Loucy (cell line): ENCODE data around the gene KIAA0232.

Experiments
- H2AFZ ChIP-seq: fragments of 200-600 bp; sonication (generic); 2 replicates; pipeline ENCODE4 v1.6.0; 2016; ENCODE audit warnings: antibody characterized with exemption, mild to moderate bottlenecking, low read length, moderate library complexity
- H3F3A ChIP-seq: fragments of 200-600 bp; 2 replicates; pipeline ENCODE4 v1.6.0; 2016; ENCODE audit warnings: antibody characterized with exemption, low read depth, mild to moderate bottlenecking
- H3K27me3 ChIP-seq: fragments of 200-600 bp; sonication (generic); 2 replicates; pipeline ENCODE4 v1.6.1; 2014; ENCODE audit warnings: low read length, mild to moderate bottlenecking; ENCODE audit not compliant: insufficient read depth, poor library complexity, severe bottlenecking
- H3K36me3 ChIP-seq: fragments of 200-600 bp; sonication (generic); 2 replicates; pipeline ENCODE4 v1.6.1; 2016; ENCODE audit warnings: low read length; ENCODE audit not compliant: insufficient read depth
- H3K4me1 ChIP-seq: fragments of 200-600 bp; sonication (generic); 2 replicates; pipeline ENCODE4 v1.5.1; 2014; ENCODE audit warnings: low read length, mild to moderate bottlenecking; ENCODE audit not compliant: insufficient read depth, poor library complexity, severe bottlenecking
- H3K4me2 ChIP-seq: fragments of 200-600 bp; sonication (generic); 2 replicates; pipeline ENCODE4 v1.6.0; 2014; ENCODE audit warnings: antibody characterized with exemption, low read length, low read depth, mild to moderate bottlenecking; ENCODE audit not compliant: poor library complexity, severe bottlenecking
- H3K4me3 ChIP-seq: fragments of 200-600 bp; sonication (generic); 2 replicates; pipeline ENCODE4 v1.5.1; 2014; ENCODE audit warnings: low read length, mild to moderate bottlenecking, mixed read lengths; ENCODE audit not compliant: poor library complexity, severe bottlenecking
- H3K79me2 ChIP-seq: fragments of 200-600 bp; sonication (generic); 2 replicates; pipeline ENCODE4 v1.6.1; 2014; ENCODE audit warnings: low read length; ENCODE audit not compliant: insufficient read depth
- H3K9ac ChIP-seq: fragments of 200-600 bp; sonication (generic); 2 replicates; pipeline ENCODE4 v1.6.0; 2014; ENCODE audit warnings: mild to moderate bottlenecking, low read depth, low read length, moderate library complexity; ENCODE audit not compliant: poor library complexity, severe bottlenecking
- H3K9me2 ChIP-seq: fragments of 200-600 bp; sonication (generic); replicated peaks from 2 replicates; pipeline ENCODE4 v1.6.1; 2016; ENCODE audit warnings: low read depth, low read length, mixed read lengths
- H3K9me3 ChIP-seq: fragments of 200-600 bp; sonication (generic); 2 replicates; pipeline ENCODE4 v1.6.1; 2014; ENCODE audit warnings: mild to moderate bottlenecking, antibody characterized with exemption, low read length, low read depth; ENCODE audit not compliant: insufficient read depth
- H4K20me1 ChIP-seq: fragments of 200-600 bp; sonication (generic); 2 replicates; pipeline ENCODE4 v1.6.0; 2014; ENCODE audit warnings: antibody characterized with exemption, low read length, mild to moderate bottlenecking; ENCODE audit not compliant: insufficient read depth, poor library complexity, severe bottlenecking
- CTCF ChIP-seq: fragments of 200-600 bp; sonication (generic); conservative IDR thresholded peaks from 2 replicates; pipeline ENCODE4 v1.5.1; 2014; ENCODE audit warnings: mild to moderate bottlenecking, antibody characterized with exemption, low read length
- EZH2phosphoT487 ChIP-seq: fragments of 200-600 bp; IDR thresholded peaks from 2 replicates; pipeline ENCODE4 v1.6.1; 2018; ENCODE audit warnings: antibody characterized with exemption, mild to moderate bottlenecking, moderate library complexity, borderline replicate concordance

KIAA0232 gene

GRCh38 chr4:6812766-6813165 lies 30.2 kb downstream of the KIAA0232 start:
- H3K9ac ChIP-seq: no peak overlapping the region
- no peak overlapping the region for H3K4me3 ChIP-seq
- no peaks in the 10 kb centered on the region; the same call in 1 of the 2 replicates for H3F3A ChIP-seq
- TF ChIP-seq CTCF (no peak), EZH2phosphoT487 (no peak)
- H3K9me2 ChIP-seq: no peaks in the 10 kb centered on the region
- H3K79me2 ChIP-seq: peaks cover 61% of the 10 kb centered on the region
- H3K27me3 ChIP-seq: no peaks in the 10 kb centered on the region
- peaks cover 14% of the 10 kb centered on the region for H4K20me1 ChIP-seq
- H2AFZ ChIP-seq: no peak overlapping the region
- H3K4me2 ChIP-seq: no peak overlapping the region
- 0 out of 2 replicates have a peak, but pooled peaks cover 3% of the 10 kb centered on the region for H3K36me3 ChIP-seq
- H3K4me1 ChIP-seq: no peaks in the 10 kb centered on the region
- H3K9me3 ChIP-seq: no peaks in the 10 kb centered on the region

DNA sequence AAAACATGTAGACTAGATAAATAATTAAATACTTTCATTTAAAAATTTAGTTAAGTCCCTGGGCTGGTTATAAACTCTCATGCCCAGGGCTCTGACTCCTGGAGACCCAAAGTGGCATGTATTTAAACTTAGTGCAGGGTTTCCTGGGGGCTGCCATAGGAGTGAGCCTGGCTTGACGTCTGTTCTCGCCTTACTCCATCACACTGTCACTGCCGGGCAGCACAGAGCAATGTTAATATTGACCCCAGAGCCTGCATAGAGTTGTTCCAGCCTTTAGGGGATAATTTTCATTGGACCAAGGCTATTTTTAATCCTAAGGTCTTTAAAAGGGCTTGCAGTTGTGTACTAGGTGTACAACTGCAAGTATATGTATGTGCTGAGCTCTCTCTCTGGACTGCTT lies 31.2 kb downstream of the KIAA0232 start:
- 0 out of 2 replicates have a peak, but pooled peaks cover 3% of the 10 kb centered on the region for H3K36me3 ChIP-seq
- H3K9ac ChIP-seq: no peak overlapping the region
- no peak overlapping the region for H3K4me2 ChIP-seq
- no peak overlapping the region for H2AFZ ChIP-seq
- H3K4me3 ChIP-seq: no peak overlapping the region
- H3K9me2 ChIP-seq: no peaks in the 10 kb centered on the region
- TF ChIP-seq CTCF (no peak), EZH2phosphoT487 (no peak)
- H3F3A ChIP-seq: no peaks in the 10 kb centered on the region; the same call in 1 of the 2 replicates
- H3K9me3 ChIP-seq: peaks cover 4% of the 10 kb centered on the region; the same call in 1 of the 2 replicates
- no peaks in the 10 kb centered on the region for H3K4me1 ChIP-seq
- H3K27me3 ChIP-seq: no peaks in the 10 kb centered on the region
- H3K79me2 ChIP-seq: peaks cover 65% of the 10 kb centered on the region
- H4K20me1 ChIP-seq: peaks cover 8% of the 10 kb centered on the region

GRCh38 chr4:6815029-6815836 lies 32.7 kb downstream of the KIAA0232 start:
- Histone ChIP-seq H3K4me3 (no peak overlapping the region), H3K4me1 (no peaks in the 10 kb centered on the region), H3K9me2 (no peaks in the 10 kb centered on the region), H2AFZ (no peak overlapping the region), H3K9ac (no peak overlapping the region), H3K4me2 (no peak overlapping the region), H3K9me3 (peaks cover 17% of the 10 kb centered on the region; the same call in 1 of the 2 replicates), H3K79me2 (peaks cover 65% of the 10 kb centered on the region), H4K20me1 (peaks cover 8% of the 10 kb centered on the region), H3K36me3 (peaks cover 7% of the 10 kb centered on the region; the same call in 1 of the 2 replicates), H3K27me3 (no peaks in the 10 kb centered on the region), H3F3A (no peaks in the 10 kb centered on the region; the same call in 1 of the 2 replicates)
- TF ChIP-seq CTCF (no peak), EZH2phosphoT487 (no peak)
